PFSK-1 (cell line): ENCODE data around the gene TTYH2.

Experiments
- FOXP2 ChIP-seq: optimal IDR thresholded peaks from 2 replicates; pipeline ENCODE3; 2011; ENCODE audit warnings: borderline replicate concordance, control low read depth, inconsistent platforms; ENCODE audit not compliant: insufficient read depth; ENCODE audit errors: extremely low read length, extremely low read depth
- POLR2AphosphoS5 ChIP-seq: IDR thresholded peaks from 2 replicates; pipeline ENCODE4 v1.6.1; 2012; ENCODE audit warnings: low read depth, mild to moderate bottlenecking, control low read depth, low read length, moderate library complexity
- REST ChIP-seq, 2 experiments: IDR thresholded peaks; 2 replicates each; pipeline versions ENCODE4 v1.6.1 to v1.8.0; 2011 to 2012; ENCODE audit warnings: low read depth in 2 of 2, low read length in 2 of 2, control low read depth in 1 of 2, inconsistent platforms in 1 of 2, mild to moderate bottlenecking in 1 of 2, moderate library complexity in 1 of 2; ENCODE audit not compliant: insufficient read depth in 1 of 2
- SIN3A ChIP-seq: IDR thresholded peaks from 2 replicates; pipeline ENCODE4 v1.6.1; 2012; ENCODE audit warnings: mild to moderate bottlenecking, low read length, moderate library complexity, borderline replicate concordance; ENCODE audit not compliant: insufficient read depth
- TAF1 ChIP-seq: IDR thresholded peaks from 2 replicates; pipeline ENCODE4 v1.6.1; 2012; ENCODE audit warnings: low read length, control low read depth, borderline replicate concordance; ENCODE audit not compliant: insufficient read depth

Gene TTYH2

GRCh38 chr17:74297941-74298340 lies 84.6 kb downstream of the TTYH2 start:
- no peak for TF ChIP-seq TAF1
- TF ChIP-seq FOXP2 = no peak
- no peak for TF ChIP-seq REST (IDR thresholded peaks at IDR 0.05; ENCODE audit: insufficient read depth in 1 of 2, low read depth in 2 of 2, low read length in 2 of 2)
- TF ChIP-seq POLR2AphosphoS5 = no peak
- no peak for TF ChIP-seq SIN3A

GRCh38 chr17:74298778-74299177 lies 85.4 kb downstream of the TTYH2 start:
- TF ChIP-seq TAF1 (no peak), FOXP2 (no peak), SIN3A (no peak), REST (IDR thresholded peaks at IDR 0.05; ENCODE audit: insufficient read depth in 1 of 2, low read depth in 2 of 2, low read length in 2 of 2) (no peak), POLR2AphosphoS5 (no peak)

GRCh38 chr17:74299226-74300009 lies 86.0 kb downstream of the TTYH2 start:
- TF ChIP-seq FOXP2 (no peak), TAF1 (no peak), POLR2AphosphoS5 (no peak), REST (IDR thresholded peaks at IDR 0.05; ENCODE audit: insufficient read depth in 1 of 2, low read depth in 2 of 2, low read length in 2 of 2) (no peak), SIN3A (no peak)

GRCh38 chr17:74303305-74303704 lies 89.9 kb downstream of the TTYH2 start:
- TF ChIP-seq SIN3A (no peak), FOXP2 (no peak), POLR2AphosphoS5 (no peak), REST (IDR thresholded peaks at IDR 0.05; ENCODE audit: insufficient read depth in 1 of 2, low read depth in 2 of 2, low read length in 2 of 2) (no peak), TAF1 (no peak)

- TF ChIP-seq REST (IDR thresholded peaks at IDR 0.05; ENCODE audit: insufficient read depth in 1 of 2, low read depth in 2 of 2, low read length in 2 of 2) = no peak
Measured at GRCh38 chr17:74304184-74304583, 90.8 kb downstream of the TTYH2 start.
